ENCODE measurements around the gene SMYD3. TPM values are rescaled to one million over a fixed set of nuclear protein-coding genes. Genes with fewer than 3 reads are reported as not detected.

SMYD3 gene
- total and polyA plus RNA-seq, 2 of the 13 experiments (the other 11 are each of a cell fraction or from before 2014, with no cell fraction given), result 27.7 to 35.8 TPM

GRCh38 chr1:246139745-246140182, 367.3 kb downstream of the SMYD3 start (continued):
- TF ChIP-seq ZNF674 (CRISPR knock-in tag; IDR thresholded peaks at IDR 0.05; ENCODE audit: low read depth) (no peak), HOXD1 (CRISPR knock-in tag; IDR thresholded peaks at IDR 0.05) (no peak), AFF4 (CRISPR knock-in tag; IDR thresholded peaks at IDR 0.05) (no peak), ZNF446 (CRISPR knock-in tag; IDR thresholded peaks at IDR 0.05) (no peak), HOXA9 (CRISPR knock-in tag; IDR thresholded peaks at IDR 0.05; ENCODE audit: borderline replicate concordance) (no peak), EHMT2 (IDR thresholded peaks at IDR 0.05; ENCODE audit: borderline replicate concordance, low read depth, low read length) (no peak)

GRCh38 chr1:246138781-246139180, 368.3 kb downstream of the SMYD3 start:
- FAIRE-seq (no peak), ATAC-seq (no peak), DNase-seq (ENCODE audit: low spot score) (no peak)
- Histone ChIP-seq H3K27ac (ENCODE audit: extremely low read length, insufficient read depth, low read length) (no peak overlapping the region), H3K4me1 (ENCODE audit: insufficient read depth, low read length) (no peaks in the 10 kb centered on the region), H3K27me3 (ENCODE audit: control insufficient read depth in 1 of 2, insufficient read depth in 2 of 2, low read length in 2 of 2) (no peaks in the 10 kb centered on the region), H3K9me3 (ENCODE audit: low read length) (no peaks in the 10 kb centered on the region), H3K79me2 (ENCODE audit: insufficient read depth, low read length) (no peaks in the 10 kb centered on the region), H2AFZ (ENCODE audit: low read length) (no peak overlapping the region), H3K4me3 (replicated peaks in 1 of 3; ENCODE audit: insufficient read depth in 1 of 3, low read depth in 2 of 3, low read length in 3 of 3) (no peak overlapping the region), H3K9ac (ENCODE audit: insufficient read depth, low read depth, low read length) (no peak overlapping the region), H4K20me1 (ENCODE audit: insufficient read depth, low read length) (no peaks in the 10 kb centered on the region), H3K4me2 (ENCODE audit: low read depth, low read length) (no peak overlapping the region), H3K36me3 (replicated peaks in 1 of 2; ENCODE audit: control insufficient read depth in 1 of 2, insufficient read depth in 2 of 2, low read length in 2 of 2) (no peaks in the 10 kb centered on the region)
- 50% methylated on average over 2 of the region's 2 CpGs for WGBS (ENCODE audit: low lambda C conversion rate)
- ChIA-PET POLR2A (no interaction called here), CTCF (ENCODE audit: low intra/inter-chr PET ratio, low total read pairs) (no interaction called here)
- in situ Hi-C loops (cut with HindIII; ENCODE audit: extremely low pct_ligation_motif_present, low pct_unique_long_range_greater_than_20kb), result no loop called here
- BruUV-seq (replicated peaks), result no TSS peak
- no peak for TF ChIP-seq FOXK2 (IDR thresholded peaks at IDR 0.05)
- TF ChIP-seq RXRB (CRISPR knock-in tag; IDR thresholded peaks at IDR 0.05; ENCODE audit: borderline replicate concordance), result no peak
- no peak for TF ChIP-seq MYPOP (CRISPR knock-in tag; IDR thresholded peaks at IDR 0.05)
- TF ChIP-seq GPBP1L1 (CRISPR knock-in tag; IDR thresholded peaks at IDR 0.05), result no peak
- no peak for TF ChIP-seq SNAPC5 (CRISPR knock-in tag; IDR thresholded peaks at IDR 0.05; ENCODE audit: borderline replicate concordance)
- no peak for TF ChIP-seq NR1H2 (CRISPR knock-in tag; IDR thresholded peaks at IDR 0.05; ENCODE audit: borderline replicate concordance, low read depth)
- TF ChIP-seq ZBTB3 (CRISPR knock-in tag; IDR thresholded peaks at IDR 0.05; ENCODE audit: borderline replicate concordance, low read depth), result no peak
- no peak for TF ChIP-seq ZNF441 (CRISPR knock-in tag; IDR thresholded peaks at IDR 0.05; ENCODE audit: borderline replicate concordance)
- no peak for TF ChIP-seq ZNF598 (CRISPR knock-in tag; IDR thresholded peaks at IDR 0.05; ENCODE audit: borderline replicate concordance)
- TF ChIP-seq ZNF510 (CRISPR knock-in tag; IDR thresholded peaks at IDR 0.05; ENCODE audit: low read depth), result no peak
- no peak for TF ChIP-seq ZMAT5 (CRISPR knock-in tag; IDR thresholded peaks at IDR 0.05; ENCODE audit: borderline replicate concordance, low read depth)
- TF ChIP-seq PCBP1 (IDR thresholded peaks at IDR 0.05; ENCODE audit: borderline replicate concordance, low read depth, low read length), result no peak
- intact Hi-C loops (cut with micrococcal nuclease; ENCODE audit: unreplicated experiment), result no loop called here
